GM10266 (cell line): ENCODE results near the gene NAV2.

Experiments
- DNase-seq: peaks from one replicate; pipeline ENCODE4 v3.0.0; 2012; ENCODE audit errors: extremely low spot score
- TF ChIP-seq, protein P1 (sequence below): IDR thresholded peaks from 2 replicates; pipeline ENCODE4 v1.5.1; 2012; ENCODE audit warnings: mild to moderate bottlenecking, low read depth; ENCODE audit not compliant: control insufficient read depth, insufficient read depth; ENCODE audit errors: missing control alignments

The NAV2 gene

DNA sequence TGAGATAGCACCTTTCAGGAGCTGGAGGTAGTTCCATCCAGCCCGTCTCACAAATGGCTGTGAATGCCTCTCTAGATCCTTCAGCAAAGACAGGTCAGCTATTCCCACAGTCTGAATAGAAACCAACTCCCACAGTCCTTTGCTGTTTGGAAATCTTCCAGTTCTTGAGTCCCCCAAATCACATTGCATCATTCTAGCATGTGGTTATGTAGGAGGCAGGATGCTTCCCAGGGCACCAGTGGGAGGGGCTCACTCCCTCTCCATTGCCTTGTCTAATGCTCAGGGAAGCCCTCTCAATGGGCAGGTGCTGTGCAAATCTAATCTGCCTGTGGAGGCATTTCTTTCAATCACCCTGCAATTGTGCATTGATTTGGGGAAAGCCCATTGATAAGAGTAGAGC lies 14.6 kb downstream of the NAV2 start:
- no peak for DNase-seq
- TF ChIP-seq, protein P1, sequence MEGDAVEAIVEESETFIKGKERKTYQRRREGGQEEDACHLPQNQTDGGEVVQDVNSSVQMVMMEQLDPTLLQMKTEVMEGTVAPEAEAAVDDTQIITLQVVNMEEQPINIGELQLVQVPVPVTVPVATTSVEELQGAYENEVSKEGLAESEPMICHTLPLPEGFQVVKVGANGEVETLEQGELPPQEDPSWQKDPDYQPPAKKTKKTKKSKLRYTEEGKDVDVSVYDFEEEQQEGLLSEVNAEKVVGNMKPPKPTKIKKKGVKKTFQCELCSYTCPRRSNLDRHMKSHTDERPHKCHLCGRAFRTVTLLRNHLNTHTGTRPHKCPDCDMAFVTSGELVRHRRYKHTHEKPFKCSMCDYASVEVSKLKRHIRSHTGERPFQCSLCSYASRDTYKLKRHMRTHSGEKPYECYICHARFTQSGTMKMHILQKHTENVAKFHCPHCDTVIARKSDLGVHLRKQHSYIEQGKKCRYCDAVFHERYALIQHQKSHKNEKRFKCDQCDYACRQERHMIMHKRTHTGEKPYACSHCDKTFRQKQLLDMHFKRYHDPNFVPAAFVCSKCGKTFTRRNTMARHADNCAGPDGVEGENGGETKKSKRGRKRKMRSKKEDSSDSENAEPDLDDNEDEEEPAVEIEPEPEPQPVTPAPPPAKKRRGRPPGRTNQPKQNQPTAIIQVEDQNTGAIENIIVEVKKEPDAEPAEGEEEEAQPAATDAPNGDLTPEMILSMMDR: no peak

DNA sequence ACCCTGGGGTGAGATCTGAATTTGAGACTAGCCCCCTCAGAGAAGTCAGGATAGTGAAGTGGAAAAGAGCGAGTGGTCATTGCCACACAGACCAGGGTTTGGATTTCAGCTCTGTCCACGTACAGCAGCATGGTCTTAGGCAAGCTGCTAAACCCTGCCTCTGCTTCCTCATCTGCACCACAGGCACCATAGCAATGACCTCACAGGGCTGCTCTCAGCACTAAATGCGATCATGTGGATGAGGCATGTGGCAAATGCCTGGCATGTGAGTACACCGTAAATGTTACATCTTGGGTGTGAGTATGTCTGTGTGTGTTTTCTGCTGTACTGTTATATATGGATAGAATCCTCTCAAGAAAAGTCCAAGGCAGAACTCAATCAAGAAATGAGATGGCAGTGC lies 15.8 kb downstream of the NAV2 start:
- no peak for DNase-seq
- TF ChIP-seq, protein P1: no peak

DNA sequence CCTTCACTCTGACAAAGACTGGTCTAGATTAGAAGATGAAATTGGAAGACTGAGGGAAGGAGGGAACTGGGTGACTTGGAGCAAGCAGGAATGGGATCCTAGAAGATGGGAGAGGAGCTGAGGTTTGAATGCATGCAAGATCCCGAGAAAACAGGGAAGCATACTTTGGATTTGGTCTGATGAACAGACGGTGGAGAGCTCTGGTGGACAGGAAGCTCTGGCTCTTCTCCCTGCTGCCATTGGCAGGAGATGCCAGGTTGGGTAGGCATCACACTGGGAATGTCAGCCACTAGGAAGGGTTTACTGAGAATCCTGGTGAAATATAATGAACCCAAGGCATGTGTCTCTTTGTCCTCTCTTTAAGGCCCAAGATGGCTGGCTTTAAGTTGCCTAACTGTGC lies 16.5 kb downstream of the NAV2 start:
- TF ChIP-seq, protein P1: no peak
- no peak for DNase-seq

DNA sequence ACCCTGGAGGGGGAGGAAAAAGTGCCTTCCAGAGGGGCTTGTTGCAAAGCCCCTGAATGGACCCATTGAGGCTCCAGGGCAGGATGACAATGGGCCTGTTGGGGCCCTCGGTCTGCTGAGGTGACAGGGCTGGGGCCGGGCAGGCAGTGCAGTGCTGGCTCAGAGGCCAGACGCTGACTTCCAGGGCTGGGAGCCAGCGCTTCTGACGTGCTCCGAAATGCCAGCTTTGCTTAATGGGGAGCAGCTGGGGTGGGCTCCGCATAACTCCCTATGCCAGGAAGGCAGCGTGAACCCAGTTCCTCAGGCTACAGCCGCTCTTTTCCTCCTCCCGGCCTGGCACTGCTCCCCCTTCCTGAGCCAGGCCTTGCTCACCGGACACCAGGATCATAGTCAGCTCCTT lies 17.7 kb downstream of the NAV2 start:
- no peak for DNase-seq

DNA sequence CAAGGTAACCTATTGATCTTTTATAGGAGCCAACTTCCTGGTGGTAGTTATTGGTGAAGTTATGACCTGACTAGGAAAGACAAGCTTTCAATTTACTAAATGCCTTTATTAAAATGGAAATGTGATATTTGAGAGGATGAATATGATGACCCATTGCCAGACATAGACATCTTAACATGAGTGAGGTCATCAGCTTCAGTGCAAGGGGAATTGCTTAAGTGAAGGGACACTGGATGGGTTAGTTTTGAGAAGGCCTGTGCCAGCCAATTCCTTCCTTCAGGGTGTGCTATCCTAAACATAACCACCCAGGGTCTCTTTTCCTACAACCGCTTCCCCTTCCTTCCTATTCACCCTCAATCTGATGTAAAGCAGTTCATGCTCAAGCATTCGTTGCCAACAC lies 21.5 kb downstream of the NAV2 start:
- TF ChIP-seq, protein P1: no peak
- no peak for DNase-seq

More for the DNA sequence above, 17.7 kb downstream of the NAV2 start:
- TF ChIP-seq, protein P1: no peak

DNA sequence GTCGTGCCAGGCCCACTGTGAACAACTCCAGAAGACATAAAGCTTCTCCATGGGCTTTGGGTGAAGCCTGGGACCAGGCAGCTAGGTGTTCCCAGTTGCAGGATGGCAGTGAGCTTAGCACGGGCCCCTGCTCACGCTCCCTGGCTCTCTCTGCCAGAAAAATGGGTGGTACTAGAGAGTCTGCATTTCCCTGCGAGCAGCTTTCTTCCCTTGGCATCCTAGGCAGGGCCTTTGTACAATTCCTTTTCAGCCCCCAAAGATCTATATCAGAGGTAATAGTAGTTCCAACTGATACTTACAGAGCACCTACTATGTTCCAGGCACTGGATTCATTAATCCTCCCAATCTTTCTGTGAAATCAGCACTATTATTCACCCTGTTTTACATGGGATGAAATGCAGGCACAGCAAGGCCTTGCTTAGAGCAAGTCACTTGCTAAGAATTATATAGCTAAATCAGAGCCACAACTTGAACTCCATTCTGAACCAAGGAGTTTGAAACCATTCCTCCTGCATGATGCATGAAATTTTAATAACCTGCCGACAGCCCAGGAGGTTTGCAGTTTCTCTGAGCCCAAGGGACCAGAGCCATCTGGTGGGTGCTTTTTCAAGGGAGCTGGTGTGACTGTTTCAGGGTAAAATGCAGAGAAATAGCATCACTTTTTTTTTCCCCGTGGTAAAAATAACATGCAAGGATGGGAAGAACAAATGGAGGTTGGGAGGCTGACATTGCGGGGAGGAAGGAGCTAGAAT lies 22.7 kb downstream of the NAV2 start:
- no peak for DNase-seq
- TF ChIP-seq, protein P1: no peak

DNA sequence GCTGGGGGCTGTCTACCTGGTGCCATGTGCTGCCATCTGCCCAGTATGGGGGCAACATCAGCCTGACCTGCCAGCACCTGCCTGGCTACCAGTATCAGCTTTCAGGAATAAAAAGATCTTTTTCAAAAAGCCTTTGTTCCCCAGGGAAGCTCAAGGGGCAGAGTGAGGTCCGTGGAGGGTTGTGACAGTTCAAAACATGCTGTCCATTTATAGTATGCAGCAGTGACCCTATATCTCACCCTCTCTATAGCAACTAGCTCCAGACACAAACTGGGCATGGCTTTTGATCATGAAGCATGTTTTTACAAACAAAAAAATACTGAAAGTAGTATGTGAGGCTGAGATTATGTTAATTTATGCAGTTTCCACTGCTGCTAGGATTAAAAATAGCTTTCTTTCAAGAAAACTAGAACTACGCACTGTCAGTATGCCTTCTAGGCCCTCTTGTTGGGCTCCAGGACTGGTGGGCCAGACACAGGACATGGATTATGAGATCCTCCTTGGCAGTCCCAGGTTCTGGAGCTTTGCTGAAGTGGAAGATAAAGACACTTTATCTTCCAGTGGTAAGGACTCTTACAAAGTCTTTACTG lies 23.4 kb downstream of the NAV2 start:
- DNase-seq: no peak
- TF ChIP-seq, protein P1: no peak
